Mucosa of descending colon (tissue), 3 donors: ENCODE data around the gene SENP7. TPM values are rescaled to one million over a fixed set of nuclear protein-coding genes. Genes with fewer than 3 reads are reported as not detected.

Experiments
- ATAC-seq: fragments of 200-7000 bp; cut with Tn5 transposase; one replicate; pipeline ENCODE4 v1.9.1; 2020; ENCODE audit warnings: mild to moderate bottlenecking, moderate library complexity
- DNase-seq, 3 donors: peaks; one replicate each; pipeline ENCODE4 v3.0.0-alpha.2; 2020
- H3K36me3 ChIP-seq: fragments of 200-600 bp; one replicate; pipeline ENCODE4 v1.8.0; 2021; ENCODE audit warnings: low read depth, mild to moderate bottlenecking
- H3K4me1 ChIP-seq: fragments of 200-600 bp; one replicate; pipeline ENCODE4 v1.8.0; 2021; ENCODE audit warnings: low read depth, mild to moderate bottlenecking
- H3K4me3 ChIP-seq: fragments of 200-600 bp; one replicate; pipeline ENCODE4 v1.8.0; 2021; ENCODE audit warnings: mild to moderate bottlenecking
- H3K9me3 ChIP-seq: fragments of 200-600 bp; one replicate; pipeline ENCODE4 v1.8.0; 2021; ENCODE audit warnings: mild to moderate bottlenecking
- intact Hi-C, 2 donors: fragments of 100-400 bp; cut with DNase I in 1 of 2; cut with micrococcal nuclease in 1 of 2; formaldehyde crosslinking; loops; one replicate each; pipeline versions ENCODE4 v1.11.0 to v1.11.1; 2022; cut with DNase I, micrococcal nuclease
- total RNA-seq, 3 donors: library from RNA; stranded (reverse); fragmentation: NEBNext Ultra II Directional in 2 of 3; extraction: Animal tissue kit (Norgen Biotek cat#: 25700) in 2 of 3; gene quantifications; one replicate each; pipeline versions ENCODE4 v1.2.1 to v1.2.4, GENCODE V29; 2021 to 2023
- TF ChIP-seq, protein P1 (sequence below): fragments of 200-600 bp; IDR thresholded peaks from one replicate; pipeline ENCODE4 v1.8.0; 2022; ENCODE audit warnings: antibody characterized with exemption, mild to moderate bottlenecking
- donor health status: DM: no; HTN: no; CAD: no; lungs with moderate emphysema.
- donor health status: DM: no; HTN: no; CAD: no.
- donor health status: DM: no; HTN: yes; CAD: no.

Gene SENP7
- total RNA-seq, 3 donors from 2014 or later = 9.1 to 17.7 (median 12.4) TPM

DNA sequence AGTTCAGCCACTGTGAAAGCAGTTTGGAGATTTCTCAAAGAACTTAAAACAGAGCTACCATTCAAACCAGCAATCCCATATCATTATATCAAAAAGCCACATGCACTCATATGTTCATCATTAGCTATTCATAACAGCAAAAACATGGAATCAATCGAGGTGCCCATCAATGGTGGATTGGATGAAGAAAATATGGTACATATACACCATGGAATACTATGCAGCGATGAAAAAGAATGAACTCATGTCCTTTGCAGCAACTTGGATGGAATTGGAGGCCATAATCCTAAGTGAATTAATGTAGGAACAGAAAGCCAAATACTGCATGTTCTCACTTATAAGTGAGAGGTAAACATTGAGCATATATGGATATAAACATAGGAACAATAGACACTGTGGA is 224.7 kb downstream of the SENP7 start:
- Histone ChIP-seq H3K36me3 (no peaks in the 10 kb centered on the region), H3K4me3 (no peak overlapping the region), H3K4me1 (no peaks in the 10 kb centered on the region), H3K9me3 (no peaks in the 10 kb centered on the region)
- no peak for ATAC-seq
- intact Hi-C loops = no loop called here
- TF ChIP-seq, protein P1, sequence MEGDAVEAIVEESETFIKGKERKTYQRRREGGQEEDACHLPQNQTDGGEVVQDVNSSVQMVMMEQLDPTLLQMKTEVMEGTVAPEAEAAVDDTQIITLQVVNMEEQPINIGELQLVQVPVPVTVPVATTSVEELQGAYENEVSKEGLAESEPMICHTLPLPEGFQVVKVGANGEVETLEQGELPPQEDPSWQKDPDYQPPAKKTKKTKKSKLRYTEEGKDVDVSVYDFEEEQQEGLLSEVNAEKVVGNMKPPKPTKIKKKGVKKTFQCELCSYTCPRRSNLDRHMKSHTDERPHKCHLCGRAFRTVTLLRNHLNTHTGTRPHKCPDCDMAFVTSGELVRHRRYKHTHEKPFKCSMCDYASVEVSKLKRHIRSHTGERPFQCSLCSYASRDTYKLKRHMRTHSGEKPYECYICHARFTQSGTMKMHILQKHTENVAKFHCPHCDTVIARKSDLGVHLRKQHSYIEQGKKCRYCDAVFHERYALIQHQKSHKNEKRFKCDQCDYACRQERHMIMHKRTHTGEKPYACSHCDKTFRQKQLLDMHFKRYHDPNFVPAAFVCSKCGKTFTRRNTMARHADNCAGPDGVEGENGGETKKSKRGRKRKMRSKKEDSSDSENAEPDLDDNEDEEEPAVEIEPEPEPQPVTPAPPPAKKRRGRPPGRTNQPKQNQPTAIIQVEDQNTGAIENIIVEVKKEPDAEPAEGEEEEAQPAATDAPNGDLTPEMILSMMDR = no peak
- no peak for DNase-seq

DNA sequence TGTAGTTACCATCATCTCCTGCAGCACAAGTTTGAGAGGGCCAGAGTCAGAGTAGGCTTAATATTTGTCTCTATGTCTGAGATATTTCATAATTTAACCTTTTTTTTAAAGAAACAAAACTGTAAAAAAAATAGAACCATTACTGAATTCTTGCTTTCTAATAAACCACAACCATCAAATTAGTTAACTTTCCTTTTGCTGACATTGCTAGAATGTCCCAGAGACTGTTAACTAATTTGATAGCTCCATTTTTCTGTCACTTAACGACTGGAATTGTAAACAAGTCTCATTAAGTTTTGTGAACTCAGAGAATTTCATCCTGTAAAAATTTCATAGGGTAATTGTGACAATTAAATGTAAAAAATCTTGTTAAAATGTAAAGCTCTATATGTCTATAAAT is 228.3 kb downstream of the SENP7 start:
- H3K4me3 ChIP-seq = no peak overlapping the region
- H3K9me3 ChIP-seq = no peaks in the 10 kb centered on the region
- no peaks in the 10 kb centered on the region for H3K36me3 ChIP-seq
- no peak for DNase-seq
- ATAC-seq = no peak
- intact Hi-C loops = no loop called here
- no peaks in the 10 kb centered on the region for H3K4me1 ChIP-seq
- TF ChIP-seq, protein P1 = no peak

DNA sequence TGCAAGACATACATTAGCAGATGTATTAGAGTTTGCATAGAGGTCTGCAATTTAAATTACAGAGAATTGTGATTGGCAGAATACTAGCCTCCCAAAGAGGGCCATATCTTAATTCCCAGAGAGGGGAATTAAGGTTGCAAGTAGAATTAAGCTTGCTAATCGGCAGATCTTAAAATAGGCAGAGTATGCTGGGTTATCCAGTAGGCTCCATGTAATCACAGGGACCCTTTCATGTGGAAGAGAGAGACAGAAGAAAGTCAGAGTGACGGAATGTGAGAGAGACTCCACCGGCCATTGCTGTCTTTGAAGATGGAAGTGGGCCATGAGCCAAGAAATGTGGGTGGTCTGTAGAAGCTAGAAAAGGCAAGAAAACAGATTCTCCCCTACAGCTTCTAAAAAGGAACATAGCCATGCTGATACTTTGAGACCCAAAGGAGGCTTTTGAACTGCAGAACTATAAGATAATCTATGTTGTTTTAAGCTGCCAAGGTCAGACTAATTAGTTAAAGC is 231.4 kb downstream of the SENP7 start:
- Histone ChIP-seq H3K9me3 (no peaks in the 10 kb centered on the region), H3K4me3 (no peak overlapping the region), H3K36me3 (no peaks in the 10 kb centered on the region), H3K4me1 (no peaks in the 10 kb centered on the region)
- DNase-seq (no peak), ATAC-seq (no peak)
- TF ChIP-seq, protein P1 = no peak
- intact Hi-C loops = no loop called here

DNA sequence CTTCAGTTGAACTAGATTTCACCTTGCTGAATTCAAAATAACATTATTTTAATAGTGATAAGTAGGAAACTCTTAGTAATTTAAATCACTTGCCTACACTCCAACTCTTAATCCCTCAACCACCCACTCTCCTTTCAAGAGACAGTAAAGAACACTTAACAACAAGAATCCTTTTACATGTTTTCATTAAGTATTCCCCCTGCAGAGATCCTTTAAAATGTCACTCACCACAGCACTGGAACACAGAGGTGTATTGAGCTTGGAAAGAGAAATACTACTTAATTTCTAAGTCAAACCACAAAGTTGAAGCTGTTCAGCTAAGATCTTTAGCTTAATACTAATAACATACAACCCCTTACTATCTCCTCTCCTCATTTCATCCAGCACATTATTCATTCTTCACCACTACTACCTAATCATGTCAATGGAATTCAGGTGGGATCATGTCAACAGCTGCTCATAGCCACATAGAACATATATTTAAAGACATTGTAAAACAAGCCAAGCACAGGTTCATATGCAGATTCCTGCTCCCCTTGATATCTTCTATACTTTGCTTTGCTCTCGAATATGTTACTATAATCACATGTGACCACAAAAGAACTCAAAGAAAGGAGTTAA is 233.1 kb downstream of the SENP7 start:
- intact Hi-C loops = no loop called here
- TF ChIP-seq, protein P1 = no peak
- Histone ChIP-seq H3K9me3 (no peaks in the 10 kb centered on the region), H3K4me1 (no peaks in the 10 kb centered on the region), H3K36me3 (no peaks in the 10 kb centered on the region), H3K4me3 (no peak overlapping the region)
- DNase-seq (no peak), ATAC-seq (no peak)

DNA sequence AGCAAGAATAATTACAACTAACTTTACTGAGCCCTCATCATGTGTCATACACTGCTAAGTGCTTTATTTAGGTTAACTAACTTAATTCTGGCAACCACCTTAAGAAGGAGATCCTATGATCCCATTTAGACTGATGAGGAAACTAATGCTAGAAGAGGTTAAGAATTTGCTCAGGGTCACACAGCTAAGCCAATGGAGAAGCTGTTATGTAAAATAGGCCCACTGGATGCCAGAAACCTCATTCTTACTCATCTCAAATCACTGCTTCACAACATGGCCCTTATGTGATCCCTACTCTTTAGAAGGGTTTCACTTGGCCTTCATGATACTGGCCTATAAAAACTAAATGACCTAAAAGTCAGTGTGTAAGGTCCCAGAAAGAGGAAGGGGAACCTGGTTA is 233.8 kb downstream of the SENP7 start:
- DNase-seq (no peak), ATAC-seq (no peak)
- intact Hi-C loops = no loop called here
- TF ChIP-seq, protein P1 = no peak
- no peaks in the 10 kb centered on the region for H3K9me3 ChIP-seq
- H3K36me3 ChIP-seq = no peaks in the 10 kb centered on the region
- no peaks in the 10 kb centered on the region for H3K4me1 ChIP-seq
- H3K4me3 ChIP-seq = no peak overlapping the region

DNA sequence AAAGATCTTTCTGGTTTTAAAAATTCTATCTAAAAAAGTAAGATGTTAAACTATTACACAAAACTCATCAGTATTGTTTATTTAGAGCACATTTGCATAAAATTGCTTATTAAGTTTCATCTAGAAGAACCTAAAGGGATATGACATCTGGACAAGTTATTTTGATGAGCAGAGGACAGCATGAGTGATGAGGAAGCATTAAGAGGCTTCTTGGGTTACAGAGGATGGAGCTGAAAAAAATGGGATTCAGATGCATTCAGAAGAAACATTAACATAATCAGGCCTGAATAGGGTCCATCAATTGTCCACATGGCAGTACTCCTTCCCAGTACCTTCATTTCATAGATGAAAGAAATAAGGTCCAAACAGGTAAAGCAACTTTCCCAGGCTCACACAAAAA is 234.3 kb downstream of the SENP7 start:
- Histone ChIP-seq H3K4me1 (no peaks in the 10 kb centered on the region), H3K4me3 (no peak overlapping the region), H3K36me3 (no peaks in the 10 kb centered on the region), H3K9me3 (no peaks in the 10 kb centered on the region)
- no peak for DNase-seq
- TF ChIP-seq, protein P1 = no peak
- intact Hi-C loops = no loop called here
- no peak for ATAC-seq
